ENCODE results near the gene ADARB2. TPM values are rescaled to one million over a fixed set of nuclear protein-coding genes. Genes with fewer than 3 reads are reported as not detected.

ADARB2 gene
- total and polyA plus RNA-seq, 4 donors: 0.22 to 1.3 (median 0.55) TPM

DNA sequence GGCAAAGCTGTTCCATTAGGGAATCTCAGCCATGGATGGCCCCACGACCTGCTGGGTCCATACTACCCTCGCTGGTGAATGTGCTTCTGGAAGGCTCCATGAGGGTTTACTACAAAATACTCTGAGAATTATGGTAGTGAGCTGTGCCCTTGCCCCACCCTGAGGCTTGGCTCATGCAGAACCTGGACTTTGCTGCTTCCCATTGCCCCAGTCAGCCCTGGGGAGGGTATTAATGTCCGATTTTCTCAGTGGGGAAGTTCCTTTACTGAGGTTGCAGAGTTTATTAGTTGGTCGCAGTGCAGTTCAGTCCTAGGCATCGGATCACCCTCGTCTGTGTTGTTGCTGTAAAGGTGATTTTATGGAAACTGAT is 371.0 kb downstream of the ADARB2 start:
- no peaks in the 10 kb centered on the region for H3K9me3 ChIP-seq (ENCODE audit: control insufficient read depth in 4 of 4, insufficient read depth in 3 of 4, low read length in 3 of 4)
- H3K27ac ChIP-seq (ENCODE audit: low read depth in 1 of 2, low read length in 1 of 2): no peak overlapping the region
- H3K4me3 ChIP-seq: no peak overlapping the region
- 82 to 85% methylated on average over 6 of the region's 6 CpGs for WGBS, 2 donors
- ATAC-seq (ENCODE audit: insufficient read depth, low FRiP score) (no peak), DNase-seq (no peak)
- TF ChIP-seq, protein P1, sequence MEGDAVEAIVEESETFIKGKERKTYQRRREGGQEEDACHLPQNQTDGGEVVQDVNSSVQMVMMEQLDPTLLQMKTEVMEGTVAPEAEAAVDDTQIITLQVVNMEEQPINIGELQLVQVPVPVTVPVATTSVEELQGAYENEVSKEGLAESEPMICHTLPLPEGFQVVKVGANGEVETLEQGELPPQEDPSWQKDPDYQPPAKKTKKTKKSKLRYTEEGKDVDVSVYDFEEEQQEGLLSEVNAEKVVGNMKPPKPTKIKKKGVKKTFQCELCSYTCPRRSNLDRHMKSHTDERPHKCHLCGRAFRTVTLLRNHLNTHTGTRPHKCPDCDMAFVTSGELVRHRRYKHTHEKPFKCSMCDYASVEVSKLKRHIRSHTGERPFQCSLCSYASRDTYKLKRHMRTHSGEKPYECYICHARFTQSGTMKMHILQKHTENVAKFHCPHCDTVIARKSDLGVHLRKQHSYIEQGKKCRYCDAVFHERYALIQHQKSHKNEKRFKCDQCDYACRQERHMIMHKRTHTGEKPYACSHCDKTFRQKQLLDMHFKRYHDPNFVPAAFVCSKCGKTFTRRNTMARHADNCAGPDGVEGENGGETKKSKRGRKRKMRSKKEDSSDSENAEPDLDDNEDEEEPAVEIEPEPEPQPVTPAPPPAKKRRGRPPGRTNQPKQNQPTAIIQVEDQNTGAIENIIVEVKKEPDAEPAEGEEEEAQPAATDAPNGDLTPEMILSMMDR (IDR thresholded peaks at IDR 0.05; ENCODE audit: control extremely low read depth, extremely low read depth): no peak
- peaks cover 7 to 22% (median 21%) of the 10 kb centered on the region in 3 donors for H3K27me3 ChIP-seq (ENCODE audit: control insufficient read depth in 3 of 3, insufficient read depth in 3 of 3, low read length in 2 of 3)
- H3K4me1 ChIP-seq (ENCODE audit: control insufficient read depth in 5 of 5, insufficient read depth in 5 of 5, low read length in 5 of 5): peaks cover 0 to 7% (median 3%) of the 10 kb centered on the region in 5 donors
- no peak overlapping the region for H3K9ac ChIP-seq (ENCODE audit: insufficient read depth in 1 of 2, low read length in 2 of 2)
- H3K36me3 ChIP-seq (ENCODE audit: control insufficient read depth in 4 of 4, insufficient read depth in 4 of 4, low read length in 4 of 4): no peaks in the 10 kb centered on the region

- Histone ChIP-seq H3K9ac (ENCODE audit: insufficient read depth in 1 of 2, low read length in 2 of 2) (no peak overlapping the region), H3K4me1 (ENCODE audit: control insufficient read depth in 5 of 5, insufficient read depth in 5 of 5, low read length in 5 of 5) (peaks cover 0 to 12% (median 5%) of the 10 kb centered on the region in 5 donors), H3K27ac (ENCODE audit: low read depth in 1 of 2, low read length in 1 of 2) (no peak overlapping the region), H3K36me3 (ENCODE audit: control insufficient read depth in 4 of 4, insufficient read depth in 4 of 4, low read length in 4 of 4) (no peaks in the 10 kb centered on the region), H3K4me3 (no peak overlapping the region), H3K27me3 (ENCODE audit: control insufficient read depth in 3 of 3, insufficient read depth in 3 of 3, low read length in 2 of 3) (peaks cover 7 to 21% (median 20%) of the 10 kb centered on the region in 3 donors), H3K9me3 (ENCODE audit: control insufficient read depth in 4 of 4, insufficient read depth in 3 of 4, low read length in 3 of 4) (no peaks in the 10 kb centered on the region)
- no peak for DNase-seq
- ATAC-seq (ENCODE audit: insufficient read depth, low FRiP score): no peak
- TF ChIP-seq, protein P1 (IDR thresholded peaks at IDR 0.05; ENCODE audit: control extremely low read depth, extremely low read depth): no peak
- 89 to 90% methylated on average over 8 of the region's 8 CpGs for WGBS, 2 donors
Measured at GRCh38 chr10:1365540-1366321, 371.6 kb downstream of the ADARB2 start.

GRCh38 chr10:1364151-1364910 is 373.0 kb downstream of the ADARB2 start:
- 93 to 95% methylated on average over 16 of the region's 16 CpGs for WGBS, 2 donors
- TF ChIP-seq, protein P1 (IDR thresholded peaks at IDR 0.05; ENCODE audit: control extremely low read depth, extremely low read depth): no peak
- H3K4me1 ChIP-seq (ENCODE audit: control insufficient read depth in 5 of 5, insufficient read depth in 5 of 5, low read length in 5 of 5): peaks cover 0 to 18% (median 5%) of the 10 kb centered on the region in 5 donors
- H3K27ac ChIP-seq (ENCODE audit: low read depth in 1 of 2, low read length in 1 of 2): no peak overlapping the region
- H3K36me3 ChIP-seq (ENCODE audit: control insufficient read depth in 4 of 4, insufficient read depth in 4 of 4, low read length in 4 of 4): no peaks in the 10 kb centered on the region
- peaks cover 7 to 21% (median 20%) of the 10 kb centered on the region in 3 donors for H3K27me3 ChIP-seq (ENCODE audit: control insufficient read depth in 3 of 3, insufficient read depth in 3 of 3, low read length in 2 of 3)
- no peak overlapping the region for H3K4me3 ChIP-seq
- H3K9me3 ChIP-seq (ENCODE audit: control insufficient read depth in 4 of 4, insufficient read depth in 3 of 4, low read length in 3 of 4): no peaks in the 10 kb centered on the region
- no peak overlapping the region for H3K9ac ChIP-seq (ENCODE audit: insufficient read depth in 1 of 2, low read length in 2 of 2)
- DNase-seq (no peak), ATAC-seq (ENCODE audit: insufficient read depth, low FRiP score) (no peak)
